Loucy (cell line): Measurements from ENCODE around the gene TMEM235.

Experiments
- H2AFZ ChIP-seq: fragments of 200-600 bp; sonication (generic); 2 replicates; pipeline ENCODE4 v1.6.0; 2016; ENCODE audit warnings: antibody characterized with exemption, mild to moderate bottlenecking, low read length, moderate library complexity
- H3F3A ChIP-seq: fragments of 200-600 bp; 2 replicates; pipeline ENCODE4 v1.6.0; 2016; ENCODE audit warnings: antibody characterized with exemption, low read depth, mild to moderate bottlenecking
- H3K27me3 ChIP-seq: fragments of 200-600 bp; sonication (generic); 2 replicates; pipeline ENCODE4 v1.6.1; 2014; ENCODE audit warnings: low read length, mild to moderate bottlenecking; ENCODE audit not compliant: insufficient read depth, poor library complexity, severe bottlenecking
- H3K36me3 ChIP-seq: fragments of 200-600 bp; sonication (generic); 2 replicates; pipeline ENCODE4 v1.6.1; 2016; ENCODE audit warnings: low read length; ENCODE audit not compliant: insufficient read depth
- H3K4me1 ChIP-seq: fragments of 200-600 bp; sonication (generic); 2 replicates; pipeline ENCODE4 v1.5.1; 2014; ENCODE audit warnings: low read length, mild to moderate bottlenecking; ENCODE audit not compliant: insufficient read depth, poor library complexity, severe bottlenecking
- H3K4me2 ChIP-seq: fragments of 200-600 bp; sonication (generic); 2 replicates; pipeline ENCODE4 v1.6.0; 2014; ENCODE audit warnings: antibody characterized with exemption, low read length, low read depth, mild to moderate bottlenecking; ENCODE audit not compliant: poor library complexity, severe bottlenecking
- H3K4me3 ChIP-seq: fragments of 200-600 bp; sonication (generic); 2 replicates; pipeline ENCODE4 v1.5.1; 2014; ENCODE audit warnings: low read length, mild to moderate bottlenecking, mixed read lengths; ENCODE audit not compliant: poor library complexity, severe bottlenecking
- H3K79me2 ChIP-seq: fragments of 200-600 bp; sonication (generic); 2 replicates; pipeline ENCODE4 v1.6.1; 2014; ENCODE audit warnings: low read length; ENCODE audit not compliant: insufficient read depth
- H3K9ac ChIP-seq: fragments of 200-600 bp; sonication (generic); 2 replicates; pipeline ENCODE4 v1.6.0; 2014; ENCODE audit warnings: mild to moderate bottlenecking, low read depth, low read length, moderate library complexity; ENCODE audit not compliant: poor library complexity, severe bottlenecking
- H3K9me2 ChIP-seq: fragments of 200-600 bp; sonication (generic); replicated peaks from 2 replicates; pipeline ENCODE4 v1.6.1; 2016; ENCODE audit warnings: low read depth, low read length, mixed read lengths
- H3K9me3 ChIP-seq: fragments of 200-600 bp; sonication (generic); 2 replicates; pipeline ENCODE4 v1.6.1; 2014; ENCODE audit warnings: mild to moderate bottlenecking, antibody characterized with exemption, low read length, low read depth; ENCODE audit not compliant: insufficient read depth
- H4K20me1 ChIP-seq: fragments of 200-600 bp; sonication (generic); 2 replicates; pipeline ENCODE4 v1.6.0; 2014; ENCODE audit warnings: antibody characterized with exemption, low read length, mild to moderate bottlenecking; ENCODE audit not compliant: insufficient read depth, poor library complexity, severe bottlenecking
- CTCF ChIP-seq: fragments of 200-600 bp; sonication (generic); conservative IDR thresholded peaks from 2 replicates; pipeline ENCODE4 v1.5.1; 2014; ENCODE audit warnings: mild to moderate bottlenecking, antibody characterized with exemption, low read length
- EZH2phosphoT487 ChIP-seq: fragments of 200-600 bp; IDR thresholded peaks from 2 replicates; pipeline ENCODE4 v1.6.1; 2018; ENCODE audit warnings: antibody characterized with exemption, mild to moderate bottlenecking, moderate library complexity, borderline replicate concordance

The TMEM235 gene

GRCh38 chr17:78263063-78263735 lies 31.8 kb downstream of the TMEM235 start:
- no peaks in the 10 kb centered on the region for H3F3A ChIP-seq
- no peak overlapping the region for H3K4me2 ChIP-seq
- no peaks in the 10 kb centered on the region for H4K20me1 ChIP-seq
- H3K79me2 ChIP-seq: no peaks in the 10 kb centered on the region
- no peaks in the 10 kb centered on the region for H3K36me3 ChIP-seq
- no peak overlapping the region for H2AFZ ChIP-seq
- H3K9me2 ChIP-seq: no peaks in the 10 kb centered on the region
- TF ChIP-seq EZH2phosphoT487: no peak
- no peak for TF ChIP-seq CTCF
- no peaks in the 10 kb centered on the region for H3K27me3 ChIP-seq
- H3K9me3 ChIP-seq: no peaks in the 10 kb centered on the region
- H3K4me1 ChIP-seq: peaks cover 11% of the 10 kb centered on the region
- H3K4me3 ChIP-seq: no peak overlapping the region
- no peak overlapping the region for H3K9ac ChIP-seq

- no peaks in the 10 kb centered on the region for H3K27me3 ChIP-seq
- no peaks in the 10 kb centered on the region for H3K9me3 ChIP-seq
- no peak overlapping the region for H3K9ac ChIP-seq
- no peak overlapping the region for H3K4me3 ChIP-seq
- H3K4me1 ChIP-seq: peaks cover 7% of the 10 kb centered on the region
- no peaks in the 10 kb centered on the region for H3K9me2 ChIP-seq
- no peaks in the 10 kb centered on the region for H4K20me1 ChIP-seq
- H3K36me3 ChIP-seq: no peaks in the 10 kb centered on the region
- no peaks in the 10 kb centered on the region for H3K79me2 ChIP-seq
- H2AFZ ChIP-seq: no peak overlapping the region
- no peak for TF ChIP-seq CTCF
- H3F3A ChIP-seq: no peaks in the 10 kb centered on the region
- H3K4me2 ChIP-seq: no peak overlapping the region
Measured at GRCh38 chr17:78263736-78264340, 32.4 kb downstream of the TMEM235 start.

GRCh38 chr17:78264590-78264989 lies 33.2 kb downstream of the TMEM235 start:
- no peak overlapping the region for H2AFZ ChIP-seq
- H3F3A ChIP-seq: no peaks in the 10 kb centered on the region
- H3K27me3 ChIP-seq: no peaks in the 10 kb centered on the region
- TF ChIP-seq CTCF (no peak), EZH2phosphoT487 (no peak)
- no peak overlapping the region for H3K9ac ChIP-seq
- no peak overlapping the region for H3K4me3 ChIP-seq
- H3K4me1 ChIP-seq: no peaks in the 10 kb centered on the region
- no peaks in the 10 kb centered on the region for H3K9me3 ChIP-seq
- no peak overlapping the region for H3K4me2 ChIP-seq
- H3K9me2 ChIP-seq: no peaks in the 10 kb centered on the region
- H3K79me2 ChIP-seq: no peaks in the 10 kb centered on the region
- no peaks in the 10 kb centered on the region for H3K36me3 ChIP-seq
- H4K20me1 ChIP-seq: no peaks in the 10 kb centered on the region
